Activated CD8-positive, alpha-beta T cell treated with anti-CD3 and anti-CD28 coated beads for 36 hours (primary cell): ENCODE measurements around the gene HK1. TPM values are rescaled to one million over a fixed set of nuclear protein-coding genes. Genes with fewer than 3 reads are reported as not detected.

Source experiments
- ATAC-seq: fragments of 200-7000 bp; cut with Tn5 transposase; one replicate; pipeline ENCODE4 v1.10.0; 2021; ENCODE audit warnings: mild to moderate bottlenecking, moderate library complexity
- CTCF ChIA-PET: fragments of 350-600 bp; sonication (Branson Sonifier 250); formaldehyde crosslinking; loops from one replicate; lab custom pipeline; 2021; ENCODE audit warnings: antibody characterized with exemption; lab: Charles Lee
- POLR2A ChIA-PET: fragments of 350-600 bp; sonication (Branson Sonifier 250); formaldehyde crosslinking; loops from one replicate; lab custom pipeline; 2021; ENCODE audit warnings: antibody characterized with exemption; lab: Charles Lee
- DNase-seq: peaks from one replicate; pipeline ENCODE4 v3.0.0-alpha.2; 2020
- H3K27ac Mint-ChIP-seq: one replicate; pipeline ENCODE4 v1.8.0; 2021; ENCODE audit warnings: mild to moderate bottlenecking, mixed read lengths
- H3K27me3 Mint-ChIP-seq: one replicate; pipeline ENCODE4 v1.8.0; 2021; ENCODE audit warnings: mixed read lengths
- H3K36me3 Mint-ChIP-seq: one replicate; pipeline ENCODE4 v1.8.0; 2021; ENCODE audit warnings: low read depth, mixed read lengths
- H3K4me1 Mint-ChIP-seq: one replicate; pipeline ENCODE4 v1.8.0; 2021; ENCODE audit warnings: low read depth, mixed read lengths
- H3K4me3 Mint-ChIP-seq: one replicate; pipeline ENCODE4 v1.8.0; 2021; ENCODE audit warnings: mild to moderate bottlenecking, moderate library complexity, mixed read lengths
- H3K9me3 Mint-ChIP-seq: one replicate; pipeline ENCODE4 v1.8.0; 2021; ENCODE audit warnings: mixed read lengths
- CTCF ChIP-seq: fragments of 200-600 bp; IDR thresholded peaks from one replicate; pipeline ENCODE4 v1.8.0; 2022; ENCODE audit warnings: antibody characterized with exemption, mild to moderate bottlenecking
- intact Hi-C: fragments of 100-400 bp; cut with micrococcal nuclease; formaldehyde crosslinking; loops from one replicate; pipeline ENCODE4 v1.10.0; 2022
- total RNA-seq, 2 experiments: library from RNA; stranded (reverse); gene quantifications; one replicate each; pipeline ENCODE4 v1.2.3, GENCODE V29; 2021

HK1 gene
- total RNA-seq, 2 experiments from 2014 or later: 314 to 325 TPM

GRCh38 chr10:69406816-69407580 lies 128.7 kb downstream of the HK1 start:
- peaks cover 13% of the 10 kb centered on the region for H3K36me3 Mint-ChIP-seq
- no peaks in the 10 kb centered on the region for H3K9me3 Mint-ChIP-seq
- POLR2A ChIA-PET: interaction anchor here (0.9 to 1.7 kb wide), 5 partner anchors 9 to 130 kb away, joined by 3 to 7 read pairs (median 4); no protein-coding TSS in a partner anchor
- H3K4me1 Mint-ChIP-seq: peaks cover 22% of the 10 kb centered on the region
- H3K27me3 Mint-ChIP-seq: no peaks in the 10 kb centered on the region
- no peak for DNase-seq
- CTCF ChIA-PET: interaction anchor here (1.1 to 4.3 kb wide), 18 partner anchors 9 to 231 kb away, joined by 3 to 37 read pairs (median 8); no protein-coding TSS in a partner anchor
- intact Hi-C loops: loop anchor here (5.0 kb wide), 1 partner anchor 100 kb away; no protein-coding TSS in a partner anchor
- H3K27ac Mint-ChIP-seq: peak overlapping the region; percentile 61
- peak; percentile 25 for TF ChIP-seq CTCF
- ATAC-seq: no peak
- H3K4me3 Mint-ChIP-seq: no peak overlapping the region

DNA sequence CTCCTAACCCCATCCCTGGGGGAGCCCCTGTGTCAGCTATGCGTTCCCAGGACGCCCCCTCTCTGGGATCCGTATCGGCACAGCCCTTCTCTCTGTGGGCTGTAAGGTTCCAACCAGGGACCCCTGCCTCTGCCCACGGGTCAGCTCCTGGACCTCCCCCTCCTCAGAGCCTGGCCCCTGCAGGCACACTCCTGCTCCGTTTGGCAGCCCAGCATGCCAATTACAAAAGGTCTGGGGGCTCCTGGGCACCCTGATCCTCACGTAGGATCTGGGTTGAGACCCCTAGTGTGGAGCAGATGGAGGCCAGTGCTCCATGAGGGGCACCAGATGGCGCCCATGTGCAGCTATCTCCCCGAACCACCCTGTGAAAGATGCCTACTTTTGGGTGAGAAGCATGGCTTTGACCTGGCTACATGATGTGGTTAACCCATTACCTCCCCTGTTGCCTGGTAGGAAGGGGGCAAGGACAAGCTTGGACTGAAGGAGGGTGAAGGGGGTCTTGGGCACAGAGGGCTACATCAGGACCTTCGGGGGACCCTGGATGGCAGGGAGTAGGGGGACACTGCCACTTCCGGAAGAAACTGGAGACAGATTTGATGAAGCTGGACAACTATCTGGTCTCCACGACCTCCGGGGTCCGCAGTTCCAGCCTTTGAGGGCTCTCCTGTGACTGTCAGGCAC lies 129.5 kb downstream of the HK1 start:
- POLR2A ChIA-PET: interaction anchor here (0.5 to 1.7 kb wide), 9 partner anchors 10 to 286 kb away, joined by 3 to 7 read pairs (median 3); no protein-coding TSS in a partner anchor
- Mint-ChIP-seq H3K36me3 (peaks cover 7% of the 10 kb centered on the region), H3K27ac (peak overlapping the region; percentile 36), H3K27me3 (no peaks in the 10 kb centered on the region), H3K4me1 (peaks cover 22% of the 10 kb centered on the region), H3K9me3 (no peaks in the 10 kb centered on the region), H3K4me3 (peak overlapping the region; percentile 47)
- CTCF ChIA-PET: interaction anchor here (0.6 to 4.3 kb wide), 32 partner anchors 9 to 312 kb away, joined by 3 to 37 read pairs (median 4); partner anchors contain the start of genes FAM241B and TACR2
- DNase-seq: peak; percentile 52
- intact Hi-C loops: loop anchor here (5.0 kb wide), 1 partner anchor 100 kb away; no protein-coding TSS in a partner anchor
- no peak for ATAC-seq
- TF ChIP-seq CTCF: peak; percentile 6

DNA sequence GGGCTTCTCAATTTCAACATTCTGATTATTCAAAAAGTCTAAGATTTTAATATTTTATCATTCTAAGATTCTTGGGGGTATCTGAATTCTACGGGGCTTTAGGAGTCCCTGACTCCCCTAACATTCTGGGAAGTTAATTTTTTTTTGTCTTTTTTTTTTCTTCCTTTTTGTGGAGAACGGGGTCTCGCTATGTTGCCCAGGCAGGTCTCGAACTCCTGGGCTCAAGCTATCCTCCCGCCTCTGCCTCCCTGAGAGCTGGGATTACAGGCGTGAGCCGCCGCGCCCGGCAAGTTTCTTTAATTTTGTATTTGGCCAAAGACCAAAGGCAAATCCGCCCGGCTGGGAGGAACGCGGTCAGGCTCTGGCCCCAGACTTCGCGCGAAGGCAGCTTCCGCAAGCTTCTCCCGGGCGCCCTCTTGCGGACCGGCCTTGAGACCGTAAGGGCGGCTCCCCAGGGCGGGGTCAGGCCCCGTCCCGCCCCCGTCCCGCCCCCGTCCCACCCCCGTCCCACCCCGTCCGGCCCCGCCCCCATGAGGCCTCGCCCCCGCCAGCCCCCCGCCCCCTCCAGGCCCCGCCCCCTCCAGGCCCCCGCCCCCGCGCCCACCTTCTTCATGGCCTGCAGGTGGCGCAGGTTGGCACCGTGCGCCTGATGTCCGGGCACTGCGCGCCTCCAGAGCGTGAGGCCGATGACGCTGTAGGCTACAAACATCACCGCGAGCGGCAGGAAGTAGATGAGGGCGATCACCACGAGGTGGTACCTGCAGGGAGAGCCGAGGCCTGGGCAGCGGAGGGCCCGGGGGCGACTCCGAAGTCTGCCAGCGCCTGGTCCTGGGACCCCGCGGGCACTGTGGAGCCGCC lies 130.3 kb downstream of the HK1 start:
- DNase-seq (peak; percentile 94), ATAC-seq (peak; percentile 89)
- Mint-ChIP-seq H3K27me3 (no peaks in the 10 kb centered on the region), H3K9me3 (no peaks in the 10 kb centered on the region), H3K4me3 (peak overlapping the region; percentile 47), H3K4me1 (peaks cover 24% of the 10 kb centered on the region), H3K36me3 (peaks cover 4% of the 10 kb centered on the region), H3K27ac (peak overlapping the region; percentile 80)
- POLR2A ChIA-PET: interaction anchor here (0.5 to 1.7 kb wide), 6 partner anchors 11 to 287 kb away, joined by 3 to 7 read pairs (median 4); no protein-coding TSS in a partner anchor
- CTCF ChIA-PET: interaction anchor here (0.6 to 4.3 kb wide), 29 partner anchors 9 to 311 kb away, joined by 3 to 37 read pairs (median 5); partner anchors contain the start of genes FAM241B and TACR2
- intact Hi-C loops: loop anchor here (5.0 kb wide), 1 partner anchor 99 kb away; no protein-coding TSS in a partner anchor
- TF ChIP-seq CTCF: peak; percentile 82

DNA sequence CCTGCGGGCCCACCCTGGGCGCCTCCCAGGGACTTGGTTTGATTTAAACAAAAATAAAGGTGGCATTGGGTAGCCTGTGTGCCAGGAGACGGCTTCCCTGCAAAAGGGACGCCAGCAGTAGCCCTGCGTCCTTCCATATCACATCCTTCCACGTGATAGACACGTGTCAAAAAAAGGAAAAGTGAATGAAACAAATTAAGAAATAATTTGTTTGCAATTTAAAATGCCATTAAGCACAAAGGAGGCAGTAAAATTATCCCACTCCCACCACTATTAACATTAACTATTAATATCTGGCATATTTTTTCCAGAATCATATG lies 130.8 kb downstream of the HK1 start:
- no peak for TF ChIP-seq CTCF
- Mint-ChIP-seq H3K4me3 (no peak overlapping the region), H3K9me3 (no peaks in the 10 kb centered on the region), H3K27ac (peak overlapping the region; percentile 80), H3K27me3 (no peaks in the 10 kb centered on the region), H3K4me1 (peaks cover 24% of the 10 kb centered on the region), H3K36me3 (peaks cover 3% of the 10 kb centered on the region)
- ATAC-seq (no peak), DNase-seq (no peak)
- intact Hi-C loops: loop anchor here (5.0 kb wide), 1 partner anchor 98 kb away; no protein-coding TSS in a partner anchor
- ChIA-PET CTCF (interaction anchor here (1.0 to 4.3 kb wide), 9 partner anchors 11 to 236 kb away, joined by 3 to 37 read pairs (median 12); partner anchors contain the start of gene FAM241B), POLR2A (no interaction called here)
